SKM-1 treated with dmso at 0.1 percent for 144 hours (cell line): ENCODE results near the gene PBX3.

Experiments used
- DNase-seq: peaks from one replicate; lab custom pipeline; 2025; ENCODE audit not compliant: unreplicated experiment; lab: John Stamatoyannopoulos, UW

PBX3 gene

GRCh38 chr9:125897481-125897880 lies 150.3 kb downstream of the PBX3 start:
- no peak for DNase-seq

- DNase-seq = no peak
Measured at GRCh38 chr9:125902214-125902613, 155.0 kb downstream of the PBX3 start.

GRCh38 chr9:125902831-125903512 lies 155.8 kb downstream of the PBX3 start:
- no peak for DNase-seq

GRCh38 chr9:125904155-125904851 lies 157.1 kb downstream of the PBX3 start:
- DNase-seq = peak; percentile 39

- no peak for DNase-seq
Measured at GRCh38 chr9:125906144-125906543, 159.0 kb downstream of the PBX3 start.

GRCh38 chr9:125906893-125907292 lies 159.7 kb downstream of the PBX3 start:
- DNase-seq = no peak

GRCh38 chr9:125908136-125908535 lies 161.0 kb downstream of the PBX3 start:
- DNase-seq = no peak

- DNase-seq = no peak
Measured at GRCh38 chr9:125908966-125909365, 161.8 kb downstream of the PBX3 start.

GRCh38 chr9:125909459-125909858 lies 162.3 kb downstream of the PBX3 start:
- DNase-seq = no peak

GRCh38 chr9:125910286-125910685 lies 163.1 kb downstream of the PBX3 start:
- DNase-seq = no peak

GRCh38 chr9:125911861-125912644 lies 164.9 kb downstream of the PBX3 start:
- DNase-seq = no peak

GRCh38 chr9:125912667-125913066 lies 165.5 kb downstream of the PBX3 start:
- no peak for DNase-seq

GRCh38 chr9:125913551-125913950 lies 166.4 kb downstream of the PBX3 start:
- no peak for DNase-seq

- DNase-seq = no peak
Measured at GRCh38 chr9:125914411-125914810, 167.2 kb downstream of the PBX3 start.

- no peak for DNase-seq
Measured at GRCh38 chr9:125915606-125916005, 168.4 kb downstream of the PBX3 start.

GRCh38 chr9:125919565-125919964 lies 172.4 kb downstream of the PBX3 start:
- DNase-seq = no peak

- no peak for DNase-seq
Measured at GRCh38 chr9:125920402-125920801, 173.2 kb downstream of the PBX3 start.

- no peak for DNase-seq
Measured at GRCh38 chr9:125922854-125923253, 175.7 kb downstream of the PBX3 start.

GRCh38 chr9:125924351-125924750 lies 177.2 kb downstream of the PBX3 start:
- DNase-seq = no peak

GRCh38 chr9:125926936-125927335 lies 179.8 kb downstream of the PBX3 start:
- DNase-seq = no peak

- no peak for DNase-seq
Measured at GRCh38 chr9:125929846-125930245, 182.7 kb downstream of the PBX3 start.

- no peak for DNase-seq
Measured at GRCh38 chr9:125931211-125931610, 184.0 kb downstream of the PBX3 start.
